ENCODE results near the gene PRR13. TPM values are rescaled to one million over a fixed set of nuclear protein-coding genes. Genes with fewer than 3 reads are reported as not detected.

Gene PRR13
- total and polyA plus RNA-seq, 7 donors: 45.2 to 136 (median 66.3) TPM

GRCh38 chr12:53486736-53487487 is 45.4 kb downstream of the PRR13 start:
- H3K36me3 ChIP-seq (ENCODE audit: insufficient read depth in 1 of 2, low read depth in 1 of 2): peaks cover 0 to 48% of the 10 kb centered on the region in 2 donors
- intact Hi-C loops (cut with DNase I): no loop called here
- ATAC-seq (no peak), DNase-seq (peak in 1 of 2 donors; percentile 46)
- H3K4me3 ChIP-seq: no peak overlapping the region
- no peak for TF ChIP-seq CTCF (IDR thresholded peaks at IDR 0.05)
- no peaks in the 10 kb centered on the region for H3K9me3 ChIP-seq
- no peak overlapping the region for H3K27ac ChIP-seq
- WGBS, 3 donors: 77 to 82% (median 81%) methylated on average over 17 of the region's 17 CpGs
- no peaks in the 10 kb centered on the region for H3K27me3 ChIP-seq (ENCODE audit: insufficient read depth in 3 of 3, low read length in 2 of 3)
- peaks cover 4% of the 10 kb centered on the region for H3K4me1 ChIP-seq

- intact Hi-C loops (cut with DNase I): no loop called here
- Histone ChIP-seq H3K4me1 (no peaks in the 10 kb centered on the region), H3K4me3 (no peak overlapping the region), H3K9me3 (no peaks in the 10 kb centered on the region), H3K27ac (no peak overlapping the region), H3K27me3 (ENCODE audit: insufficient read depth in 3 of 3, low read length in 2 of 3) (no peaks in the 10 kb centered on the region), H3K36me3 (ENCODE audit: insufficient read depth in 1 of 2, low read depth in 1 of 2) (peaks cover 0 to 25% of the 10 kb centered on the region in 2 donors)
- ATAC-seq (no peak), DNase-seq (no peak)
- 95 to 98% (median 96%) methylated on average over 5 of the region's 5 CpGs for WGBS, 3 donors
- TF ChIP-seq CTCF (IDR thresholded peaks at IDR 0.05): no peak
Measured at GRCh38 chr12:53489242-53489864, 47.8 kb downstream of the PRR13 start.

- Histone ChIP-seq H3K9me3 (no peaks in the 10 kb centered on the region), H3K27me3 (ENCODE audit: insufficient read depth in 3 of 3, low read length in 2 of 3) (no peaks in the 10 kb centered on the region), H3K4me3 (peak overlapping the region; percentile 70), H3K27ac (no peak overlapping the region), H3K4me1 (no peaks in the 10 kb centered on the region), H3K36me3 (ENCODE audit: insufficient read depth in 1 of 2, low read depth in 1 of 2) (peaks cover 0 to 5% of the 10 kb centered on the region in 2 donors)
- DNase-seq: no peak
- WGBS, 3 donors: 48 to 58% (median 53%) methylated on average over 20 of the region's 20 CpGs
- no peak for TF ChIP-seq CTCF (IDR thresholded peaks at IDR 0.05)
- peak in 2 of 4 donors; percentile 10 to 11 for ATAC-seq
- intact Hi-C loops (cut with DNase I): loop anchor here in 1 of 2 donors (5.0 kb wide), 1 partner anchor 35 kb away; no protein-coding TSS in a partner anchor
Measured at GRCh38 chr12:53492188-53492587, 50.7 kb downstream of the PRR13 start.

- H3K36me3 ChIP-seq (ENCODE audit: insufficient read depth in 1 of 2, low read depth in 1 of 2): peaks cover 0 to under 1% of the 10 kb centered on the region in 2 donors
- no peaks in the 10 kb centered on the region for H3K4me1 ChIP-seq
- no peak for TF ChIP-seq CTCF (IDR thresholded peaks at IDR 0.05)
- WGBS, 3 donors: 1 to 2% (median 2%) methylated on average over 42 to 52 of the region's 52 CpGs
- peak overlapping the region; percentile 70 for H3K4me3 ChIP-seq
- intact Hi-C loops (cut with DNase I): loop anchor here in 1 of 2 donors (5.0 kb wide), 1 partner anchor 36 kb away; no protein-coding TSS in a partner anchor
- ATAC-seq: peak; percentile 94 to 96 (median 94)
- no peaks in the 10 kb centered on the region for H3K9me3 ChIP-seq
- peak; percentile 91 to 96 for DNase-seq
- peak overlapping the region; percentile 48 for H3K27ac ChIP-seq
- no peaks in the 10 kb centered on the region for H3K27me3 ChIP-seq (ENCODE audit: insufficient read depth in 3 of 3, low read length in 2 of 3)
Measured at GRCh38 chr12:53492830-53493609, 51.5 kb downstream of the PRR13 start.
